ENCODE measurements around the gene KREMEN2. TPM values are rescaled to one million over a fixed set of nuclear protein-coding genes. Genes with fewer than 3 reads are reported as not detected.

Gene KREMEN2
- total RNA-seq, 4 donors from 2014 or later = not detected

- ATAC-seq (ENCODE audit: low FRiP score) (no peak), DNase-seq (ENCODE audit: low spot score) (no peak)
- TF ChIP-seq CTCF (IDR thresholded peaks at IDR 0.05) = no peak
Observed at GRCh38 chr16:2970563-2970962, 6.5 kb downstream of the KREMEN2 start.

- no peak for TF ChIP-seq CTCF (IDR thresholded peaks at IDR 0.05)
- no peak for DNase-seq (ENCODE audit: low spot score)
- no peak for ATAC-seq (ENCODE audit: low FRiP score)
Observed at GRCh38 chr16:2971134-2971984, 7.3 kb downstream of the KREMEN2 start.

- no peak for TF ChIP-seq CTCF (IDR thresholded peaks at IDR 0.05)
- DNase-seq (ENCODE audit: low spot score) (no peak), ATAC-seq (ENCODE audit: low FRiP score) (no peak)
Observed at GRCh38 chr16:2971985-2972784, 8.1 kb downstream of the KREMEN2 start.

GRCh38 chr16:2973093-2973492 lies 9.0 kb downstream of the KREMEN2 start:
- TF ChIP-seq CTCF (IDR thresholded peaks at IDR 0.05) = no peak
- DNase-seq (ENCODE audit: low spot score) = no peak
- no peak for ATAC-seq (ENCODE audit: low FRiP score)

GRCh38 chr16:2973605-2974318 lies 9.7 kb downstream of the KREMEN2 start:
- DNase-seq (ENCODE audit: low spot score) = no peak
- ATAC-seq (ENCODE audit: low FRiP score) = no peak
- no peak for TF ChIP-seq CTCF (IDR thresholded peaks at IDR 0.05)

GRCh38 chr16:2974319-2975056 lies 10.4 kb downstream of the KREMEN2 start:
- ATAC-seq (ENCODE audit: low FRiP score) = no peak
- no peak for TF ChIP-seq CTCF (IDR thresholded peaks at IDR 0.05)
- DNase-seq (ENCODE audit: low spot score) = no peak

Measured in omental fat pad (tissue), 4 donors.